HepG2 (cell line): ENCODE measurements around the gene GPR152. TPM values are rescaled to one million over a fixed set of nuclear protein-coding genes. Genes with fewer than 3 reads are reported as not detected.

ENCODE experiments used
- ATAC-seq: fragments of 200-7000 bp; cut with Tn5 transposase; 3 replicates; pipeline ENCODE4 v1.9.1; 2020; ENCODE audit warnings: mild to moderate bottlenecking, moderate library complexity
- BruUV-seq: library from RNA; stranded (reverse); fragments of 400-500 nt; replicated peaks from 2 replicates; lab custom pipeline; 2021; lab: Mats Ljungman, UMichigan
- CTCF ChIA-PET: fragments of 300-600 bp; formaldehyde crosslinking; extraction: SDS; loops from one replicate; lab custom pipeline; 2021; ENCODE audit warnings: low total read pairs, inconsistent platforms, low intra/inter-chr PET ratio; lab: Yijun Ruan, JAX
- POLR2A ChIA-PET: fragments of 350-600 bp; sonication (Branson Sonifier 250); formaldehyde crosslinking; loops from one replicate; lab custom pipeline; 2020; ENCODE audit warnings: antibody characterized with exemption, inconsistent platforms; lab: Yijun Ruan, JAX
- DNase-seq: peaks from one replicate; pipeline ENCODE4 v3.0.0-alpha.2; 2015; ENCODE audit warnings: low spot score
- FAIRE-seq: peaks from 3 replicates; lab custom pipeline; 2011; peaks lifted over from hg19 to GRCh38; lab: Jason Lieb, UNC
- H2AFZ ChIP-seq: one replicate; pipeline ENCODE4 v1.6.1; 2011; ENCODE audit warnings: low read length, inconsistent platforms
- H3K27ac ChIP-seq: fragments of 300-600 bp; 3 replicates; pipeline ENCODE4 v1.8.0; 2011; ENCODE audit warnings: mixed run types, mild to moderate bottlenecking, mixed read lengths, low read length, inconsistent platforms; ENCODE audit not compliant: insufficient read depth; ENCODE audit errors: extremely low read length
- H3K27me3 ChIP-seq, 2 experiments: fragments of 200-600 bp in 1 of 2; 2 replicates in 1 of 2; 3 replicates in 1 of 2; pipeline versions ENCODE4 v1.6.0 to v1.8.0; 2011; ENCODE audit warnings: low read length in 2 of 2, mild to moderate bottlenecking in 2 of 2, moderate library complexity in 2 of 2, inconsistent platforms in 1 of 2; ENCODE audit not compliant: insufficient read depth in 2 of 2, control insufficient read depth in 1 of 2
- H3K36me3 ChIP-seq, 2 experiments: fragments of 200-600 bp in 1 of 2; replicated peaks in 1 of 2; 2 replicates in 1 of 2; 3 replicates in 1 of 2; pipeline versions ENCODE4 v1.5.1 to v1.8.0; 2011; ENCODE audit warnings: low read length in 2 of 2, inconsistent platforms in 1 of 2; ENCODE audit not compliant: insufficient read depth in 2 of 2, control insufficient read depth in 1 of 2
- H3K4me1 ChIP-seq: 2 replicates; pipeline ENCODE4 v1.5.1; 2012; ENCODE audit warnings: low read length, inconsistent platforms; ENCODE audit not compliant: insufficient read depth
- H3K4me2 ChIP-seq: 2 replicates; pipeline ENCODE4 v1.6.0; 2011; ENCODE audit warnings: low read depth, low read length, inconsistent platforms
- H3K4me3 ChIP-seq, 3 experiments: fragments of 200-600 bp in 1 of 3; sonication (generic), shearing (Covaris generic) in 1 of 3; replicated peaks in 1 of 3; 2 replicates each; pipeline ENCODE4 v1.5.1; 2011 to 2016; ENCODE audit warnings: low read length in 3 of 3, inconsistent platforms in 2 of 3, low read depth in 2 of 3, mild to moderate bottlenecking in 2 of 3, control low read depth in 1 of 3, mixed read lengths in 1 of 3; ENCODE audit not compliant: insufficient read depth in 1 of 3
- H3K79me2 ChIP-seq: one replicate; pipeline ENCODE4 v1.6.1; 2011; ENCODE audit warnings: low read length, inconsistent platforms; ENCODE audit not compliant: insufficient read depth
- H3K9ac ChIP-seq: 2 replicates; pipeline ENCODE4 v1.6.0; 2011; ENCODE audit warnings: mild to moderate bottlenecking, low read depth, low read length, inconsistent platforms; ENCODE audit not compliant: insufficient read depth
- H3K9me3 ChIP-seq: 2 replicates; pipeline ENCODE4 v1.5.1; 2012; ENCODE audit warnings: mild to moderate bottlenecking, low read length
- H4K20me1 ChIP-seq: 2 replicates; pipeline ENCODE4 v1.6.0; 2011; ENCODE audit warnings: inconsistent platforms, mild to moderate bottlenecking, low read length, moderate library complexity; ENCODE audit not compliant: insufficient read depth
- CEBPB ChIP-seq: IDR thresholded peaks from 2 replicates; pipeline ENCODE4 v1.6.1; 2011; ENCODE audit warnings: low read depth, low read length, improper control_type of control experiment, borderline replicate concordance
- CEBPG ChIP-seq: IDR thresholded peaks from 2 replicates; pipeline ENCODE4 v1.6.1; 2016
- CREM ChIP-seq, 2 experiments: sonication (generic) in 1 of 2; formaldehyde crosslinking in 1 of 2; IDR thresholded peaks; 2 replicates each; pipeline versions ENCODE4 v1.4.0 to v1.6.1; 2016 to 2020; ENCODE audit warnings: antibody characterized with exemption in 1 of 2, mild to moderate bottlenecking in 1 of 2, missing genetic modification reagents in 1 of 2
- GATA4 ChIP-seq: sonication (generic); IDR thresholded peaks from 2 replicates; pipeline ENCODE4 v1.6.1; 2016; ENCODE audit warnings: antibody characterized with exemption, low read depth, borderline replicate concordance
- JDP2 ChIP-seq: sonication (generic); formaldehyde crosslinking; IDR thresholded peaks from 2 replicates; pipeline ENCODE4 v1.8.1; 2022; ENCODE audit warnings: missing genetic modification reagents, borderline replicate concordance
- KLF16 ChIP-seq, 2 experiments: sonication (generic) in 1 of 2; formaldehyde crosslinking in 1 of 2; IDR thresholded peaks; 2 replicates each; pipeline versions ENCODE4 v1.6.1 to v1.8.0; 2016 to 2023; ENCODE audit warnings: missing genetic modification reagents in 2 of 2, missing compliant biosample characterization in 1 of 2
- KLF6 ChIP-seq: IDR thresholded peaks from 2 replicates; pipeline ENCODE4 v1.8.0; 2016; ENCODE audit warnings: missing biosample characterization, missing genetic modification reagents
- MBNL3 ChIP-seq: fragments of 250-450 bp; sonication (Bioruptor Pico); conservative IDR thresholded peaks from 2 replicates; pipeline ENCODE4 v1.8.0; 2022; ENCODE audit warnings: mild to moderate bottlenecking, inconsistent platforms
- NFE2L1 ChIP-seq: sonication (generic); formaldehyde crosslinking; IDR thresholded peaks from 2 replicates; pipeline ENCODE4 v1.4.0; 2020; ENCODE audit warnings: missing genetic modification reagents, mild to moderate bottlenecking, borderline replicate concordance
- NFIC ChIP-seq: IDR thresholded peaks from 2 replicates; pipeline ENCODE4 v1.6.1; 2012; ENCODE audit warnings: mild to moderate bottlenecking, low read length, inconsistent platforms
- SNAI1 ChIP-seq: sonication (generic); formaldehyde crosslinking; IDR thresholded peaks from 2 replicates; pipeline ENCODE4 v1.5.0; 2020; ENCODE audit warnings: mild to moderate bottlenecking, missing genetic modification reagents, borderline replicate concordance
- SUZ12 ChIP-seq: fragments of 150-350 bp; IDR thresholded peaks from 2 replicates; pipeline ENCODE4 v1.6.1; 2014; ENCODE audit warnings: low read depth, low read length
- TMF1 ChIP-seq: sonication (generic); formaldehyde crosslinking; IDR thresholded peaks from 2 replicates; pipeline ENCODE4 v1.8.1; 2022; ENCODE audit warnings: low read depth, missing genetic modification reagents
- ZNF431 ChIP-seq: sonication (generic); formaldehyde crosslinking; IDR thresholded peaks from 2 replicates; pipeline ENCODE4 v1.9.0; 2022; ENCODE audit warnings: missing genetic modification reagents, low read depth, mild to moderate bottlenecking, borderline replicate concordance
- WGBS: methylation state at CpG from one replicate; pipeline ENCODE4 v1.1.6; 2017; ENCODE audit warnings: low lambda C conversion rate; 5-methylcytosine and 5-hydroxymethylcytosine counted together
- in situ Hi-C: cut with HindIII; loops from 2 replicates; pipeline ENCODE4 v1.10.0; 2017; ENCODE audit warnings: low pct_unique_long_range_greater_than_20kb; ENCODE audit not compliant: extremely low pct_ligation_motif_present
- intact Hi-C: fragments of 100-400 bp; cut with micrococcal nuclease; formaldehyde crosslinking; loops from one replicate; pipeline ENCODE4 v1.10.0; 2022; ENCODE audit not compliant: unreplicated experiment
- polyA plus RNA-seq, 8 experiments: library from polyadenylated mRNA; depleted of rRNA in 3 of 8; stranded (reverse) in 7 of 8; unstranded in 1 of 8; fragments of >200 nt; fragmentation: Illumina TruSeq in 4 of 8; extraction: Trizol in 4 of 8; gene quantifications; 2 replicates each; pipeline versions ENCODE4 v1.2.1 to v1.2.3, GENCODE V29; 2011 to 2016; ENCODE audit warnings: low read depth in 4 of 8, missing spikeins in 1 of 8, mixed read lengths in 1 of 8; ENCODE audit not compliant: insufficient read depth in 1 of 8
- total RNA-seq, 5 experiments: library from RNA; depleted of rRNA; stranded (reverse); fragments of >200 nt; fragmentation: Illumina TruSeq; extraction: Trizol; gene quantifications; 2 replicates each; pipeline ENCODE4 v1.2.3, GENCODE V29; 2016; ENCODE audit warnings: low read depth in 1 of 5
- TF ChIP-seq, protein P1 (sequence below): sonication (generic); formaldehyde crosslinking; IDR thresholded peaks from 2 replicates; pipeline ENCODE4 v1.4.0; 2020; ENCODE audit warnings: missing genetic modification reagents, mild to moderate bottlenecking, borderline replicate concordance
- TF ChIP-seq, protein P2 (sequence below): sonication (generic); formaldehyde crosslinking; IDR thresholded peaks from 2 replicates; pipeline ENCODE4 v1.5.0; 2020; ENCODE audit warnings: mild to moderate bottlenecking, missing genetic modification reagents, moderate library complexity

Gene GPR152
- total and polyA plus RNA-seq, 2 of the 13 experiments (the other 11 are each of a cell fraction or from before 2014, with no cell fraction given), result not detected

DNA sequence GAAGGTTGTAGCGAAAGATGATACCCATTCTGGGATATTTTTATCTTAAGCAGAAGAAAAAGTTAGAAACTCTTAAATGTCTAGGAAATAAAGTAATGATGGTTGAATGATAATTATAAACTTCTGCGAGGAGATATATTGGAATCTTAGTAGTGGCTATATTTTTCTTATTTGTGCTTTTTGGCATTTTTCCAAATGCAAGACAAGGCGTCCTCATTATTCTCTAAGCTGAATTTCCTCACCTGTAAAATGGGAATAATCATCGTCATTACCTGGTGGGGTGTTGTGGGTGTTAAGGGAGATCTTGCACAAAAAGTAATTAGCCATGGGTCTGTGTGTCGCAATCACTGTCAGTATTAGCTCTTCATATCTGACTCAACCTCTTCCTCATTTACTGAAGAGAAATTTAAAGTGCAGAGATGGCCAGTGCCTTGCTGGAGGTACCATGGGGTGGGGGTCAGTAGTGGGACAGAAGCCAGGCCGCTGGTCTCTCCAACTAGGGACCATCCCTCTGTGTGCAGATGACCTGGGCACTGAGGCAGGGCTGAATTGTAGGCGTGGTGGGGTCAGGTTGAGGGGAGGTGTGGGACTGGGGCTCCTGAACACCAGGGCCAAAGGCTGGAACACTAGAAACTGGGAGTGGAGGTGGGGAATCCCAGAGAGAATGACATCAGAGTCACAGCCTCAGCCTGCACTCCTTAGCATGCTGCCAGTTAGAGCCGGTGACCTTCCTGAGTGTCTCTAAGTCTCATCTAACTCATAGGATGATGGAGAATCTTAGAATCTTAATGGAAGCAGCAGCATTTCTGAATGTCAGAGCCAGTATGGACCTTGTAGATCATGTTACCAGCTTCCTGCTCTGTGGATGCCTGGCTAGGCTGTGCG, 48.5 kb upstream of the GPR152 start:
- Histone ChIP-seq H3K4me3 (no peak overlapping the region), H2AFZ (no peak overlapping the region), H4K20me1 (no peaks in the 10 kb centered on the region), H3K9ac (no peak overlapping the region), H3K36me3 (no peaks in the 10 kb centered on the region; a peak in 2 of 5 replicates), H3K79me2 (no peaks in the 10 kb centered on the region), H3K4me1 (peaks cover 14% of the 10 kb centered on the region; the same call in 1 of the 2 replicates), H3K4me2 (no peak overlapping the region), H3K27me3 (no peaks in the 10 kb centered on the region), H3K27ac (no peak overlapping the region), H3K9me3 (no peaks in the 10 kb centered on the region)
- DNase-seq, result no peak
- intact Hi-C loops (no loop called here), in situ Hi-C loops (no loop called here)
- CTCF ChIA-PET, result no interaction called here
- no TSS peak for BruUV-seq
- 90% methylated on average over 8 of the region's 9 CpGs for WGBS
- no peak for ATAC-seq
- POLR2A ChIA-PET, result no interaction called here
- no peak for FAIRE-seq
- peak; percentile 89 for TF ChIP-seq CEBPB
- TF ChIP-seq KLF16 (CRISPR knock-in tag; IDR thresholded peaks at IDR 0.05), result no peak
- TF ChIP-seq CEBPG (CRISPR knock-in tag), result 0 out of 2 replicates have a peak, but pooled peaks have one; percentile 18

DNA sequence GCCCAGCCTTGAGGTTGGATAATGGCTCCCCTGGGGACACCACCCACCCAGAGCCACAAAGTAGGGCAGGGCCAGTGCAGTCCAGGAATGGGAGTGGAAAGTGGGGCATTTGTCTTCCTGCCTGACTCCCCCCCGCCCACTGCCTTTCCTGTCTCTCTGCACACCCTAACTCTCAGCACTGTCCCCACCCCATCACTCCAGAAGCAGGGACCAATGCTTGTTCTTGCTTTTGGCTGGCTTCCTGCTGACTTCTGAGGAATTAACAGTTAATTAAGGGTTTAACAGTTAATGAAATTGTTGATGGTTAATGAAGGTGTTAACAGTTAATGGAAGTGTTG, 47.9 kb upstream of the GPR152 start:
- in situ Hi-C loops, result no loop called here
- no peak for DNase-seq
- TF ChIP-seq NFE2L1 (CRISPR knock-in tag) (no peak), GATA4 (no peak), SNAI1 (no peak), NFIC (no peak), KLF6 (CRISPR knock-in tag) (no peak), TMF1 (CRISPR knock-in tag) (no peak), SUZ12 (no peak), ZNF431 (CRISPR knock-in tag) (no peak), MBNL3 (CRISPR knock-in tag) (no peak), CREM (IDR thresholded peaks at IDR 0.05) (no peak), CREM (CRISPR knock-in tag; IDR thresholded peaks at IDR 0.05) (no peak), JDP2 (CRISPR knock-in tag) (no peak)
- TF ChIP-seq, protein P1, sequence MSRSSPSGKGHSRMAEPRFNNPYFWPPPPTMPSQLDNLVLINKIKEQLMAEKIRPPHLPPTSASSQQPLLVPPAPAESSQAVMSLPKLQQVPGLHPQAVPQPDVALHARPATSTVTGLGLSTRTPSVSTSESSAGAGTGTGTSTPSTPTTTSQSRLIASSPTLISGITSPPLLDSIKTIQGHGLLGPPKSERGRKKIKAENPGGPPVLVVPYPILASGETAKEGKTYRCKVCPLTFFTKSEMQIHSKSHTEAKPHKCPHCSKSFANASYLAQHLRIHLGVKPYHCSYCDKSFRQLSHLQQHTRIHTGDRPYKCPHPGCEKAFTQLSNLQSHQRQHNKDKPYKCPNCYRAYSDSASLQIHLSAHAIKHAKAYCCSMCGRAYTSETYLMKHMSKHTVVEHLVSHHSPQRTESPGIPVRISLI (CRISPR knock-in tag), result no peak
- TF ChIP-seq, protein P2, sequence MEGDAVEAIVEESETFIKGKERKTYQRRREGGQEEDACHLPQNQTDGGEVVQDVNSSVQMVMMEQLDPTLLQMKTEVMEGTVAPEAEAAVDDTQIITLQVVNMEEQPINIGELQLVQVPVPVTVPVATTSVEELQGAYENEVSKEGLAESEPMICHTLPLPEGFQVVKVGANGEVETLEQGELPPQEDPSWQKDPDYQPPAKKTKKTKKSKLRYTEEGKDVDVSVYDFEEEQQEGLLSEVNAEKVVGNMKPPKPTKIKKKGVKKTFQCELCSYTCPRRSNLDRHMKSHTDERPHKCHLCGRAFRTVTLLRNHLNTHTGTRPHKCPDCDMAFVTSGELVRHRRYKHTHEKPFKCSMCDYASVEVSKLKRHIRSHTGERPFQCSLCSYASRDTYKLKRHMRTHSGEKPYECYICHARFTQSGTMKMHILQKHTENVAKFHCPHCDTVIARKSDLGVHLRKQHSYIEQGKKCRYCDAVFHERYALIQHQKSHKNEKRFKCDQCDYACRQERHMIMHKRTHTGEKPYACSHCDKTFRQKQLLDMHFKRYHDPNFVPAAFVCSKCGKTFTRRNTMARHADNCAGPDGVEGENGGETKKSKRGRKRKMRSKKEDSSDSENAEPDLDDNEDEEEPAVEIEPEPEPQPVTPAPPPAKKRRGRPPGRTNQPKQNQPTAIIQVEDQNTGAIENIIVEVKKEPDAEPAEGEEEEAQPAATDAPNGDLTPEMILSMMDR (CRISPR knock-in tag), result no peak

More for the DNA sequence above, 47.9 kb upstream of the GPR152 start:
- no peak for FAIRE-seq
- Histone ChIP-seq H3K4me3 (no peak overlapping the region), H3K9me3 (no peaks in the 10 kb centered on the region), H3K27me3 (no peaks in the 10 kb centered on the region), H3K27ac (no peak overlapping the region), H3K9ac (no peak overlapping the region), H3K36me3 (no peaks in the 10 kb centered on the region; a peak in 2 of 5 replicates), H2AFZ (no peak overlapping the region), H3K79me2 (no peaks in the 10 kb centered on the region), H3K4me2 (no peak overlapping the region), H4K20me1 (no peaks in the 10 kb centered on the region), H3K4me1 (peaks cover 8% of the 10 kb centered on the region; the same call in 1 of the 2 replicates)
- ChIA-PET POLR2A (no interaction called here), CTCF (no interaction called here)
- no TSS peak for BruUV-seq
- no peak for ATAC-seq
- intact Hi-C loops, result no loop called here
- 100% methylated on average over 1 of the region's 1 CpG for WGBS
